ENCODE measurements around the gene XYLB.

DNA sequence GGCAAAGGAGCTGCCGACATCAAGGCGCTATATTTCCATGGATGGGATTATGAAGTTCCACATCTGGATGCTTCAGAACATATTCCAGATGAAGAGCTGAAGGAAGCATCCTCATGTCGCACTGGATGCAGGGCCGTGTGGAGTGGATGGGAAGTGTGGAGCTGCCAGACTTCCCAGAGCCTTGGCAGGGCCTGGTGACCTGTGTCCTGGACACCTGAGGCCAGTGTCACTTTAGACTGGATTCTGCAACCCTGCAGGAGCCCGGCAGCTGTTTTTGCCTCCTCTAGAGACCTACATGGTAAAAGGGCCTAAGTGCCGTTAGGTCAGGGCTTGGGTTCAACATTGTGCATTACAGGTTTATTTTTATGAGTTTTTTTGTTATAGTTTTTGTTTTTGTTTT is 11.3 kb upstream of the XYLB start:
- TF ChIP-seq CTCF (IDR thresholded peaks at IDR 0.05; ENCODE audit: borderline replicate concordance, extremely low read depth, low read length, poor library complexity, severe bottlenecking) (no peak), EZH2 (IDR thresholded peaks at IDR 0.05; ENCODE audit: borderline replicate concordance, low read depth, low read length, severe bottlenecking) (no peak)

Data from DND-41 (cell line).